HepG2 (cell line): Measurements from ENCODE around the gene SNX2. TPM values are rescaled to one million over a fixed set of nuclear protein-coding genes. Genes with fewer than 3 reads are reported as not detected.

Source experiments
- AHDC1 ChIP-seq: sonication (generic); formaldehyde crosslinking; IDR thresholded peaks from 2 replicates; pipeline ENCODE4 v1.5.1; 2020; ENCODE audit warnings: mild to moderate bottlenecking, missing genetic modification reagents, borderline replicate concordance
- HNF4A ChIP-seq: sonication (generic); formaldehyde crosslinking; IDR thresholded peaks from 2 replicates; pipeline ENCODE4 v1.4.0; 2020; ENCODE audit warnings: missing genetic modification reagents
- KLF11 ChIP-seq: IDR thresholded peaks from 2 replicates; pipeline ENCODE4 v1.6.1; 2016; ENCODE audit warnings: missing compliant biosample characterization
- KLF6 ChIP-seq: IDR thresholded peaks from 2 replicates; pipeline ENCODE4 v1.8.0; 2016; ENCODE audit warnings: missing biosample characterization, missing genetic modification reagents
- MLLT10 ChIP-seq: sonication (generic); formaldehyde crosslinking; IDR thresholded peaks from 2 replicates; pipeline ENCODE4 v1.4.0; 2020; ENCODE audit warnings: missing genetic modification reagents
- NPAS2 ChIP-seq: sonication (generic); formaldehyde crosslinking; IDR thresholded peaks from 2 replicates; pipeline ENCODE4 v1.8.0; 2022; ENCODE audit warnings: mild to moderate bottlenecking, missing genetic modification reagents, borderline replicate concordance
- NR0B2 ChIP-seq: sonication (generic); formaldehyde crosslinking; IDR thresholded peaks from 2 replicates; pipeline ENCODE4 v1.4.0; 2020; ENCODE audit warnings: mild to moderate bottlenecking, missing genetic modification reagents
- NR2F1 ChIP-seq, 2 experiments: fragments of 450-650 bp in 1 of 2; formaldehyde crosslinking in 1 of 2; IDR thresholded peaks; 2 replicates each; pipeline versions ENCODE4 v1.5.0 to v1.6.1; 2016 to 2020; ENCODE audit warnings: mild to moderate bottlenecking in 1 of 2, missing compliant biosample characterization in 1 of 2, missing genetic modification reagents in 1 of 2, moderate library complexity in 1 of 2
- NR2F6 ChIP-seq, 2 experiments: IDR thresholded peaks; 2 replicates each; pipeline ENCODE4 v1.6.1; 2016; ENCODE audit warnings: antibody characterized with exemption in 1 of 2, mild to moderate bottlenecking in 1 of 2
- TFDP1 ChIP-seq: IDR thresholded peaks from 2 replicates; pipeline ENCODE4 v1.6.1; 2016; ENCODE audit warnings: missing compliant biosample characterization, missing genetic modification reagents, borderline replicate concordance
- ZFP62 ChIP-seq: sonication (generic); formaldehyde crosslinking; IDR thresholded peaks from 2 replicates; pipeline ENCODE4 v1.4.0; 2020; ENCODE audit warnings: missing genetic modification reagents
- ZNF230 ChIP-seq: sonication (generic); formaldehyde crosslinking; IDR thresholded peaks from 2 replicates; pipeline ENCODE4 v1.4.0; 2020; ENCODE audit warnings: mild to moderate bottlenecking, missing genetic modification reagents
- ZNF331 ChIP-seq: sonication (generic); formaldehyde crosslinking; IDR thresholded peaks from 2 replicates; pipeline ENCODE4 v1.4.0; 2020; ENCODE audit warnings: missing genetic modification reagents
- ZNF33A ChIP-seq: sonication (generic); formaldehyde crosslinking; IDR thresholded peaks from 2 replicates; pipeline ENCODE4 v1.5.1; 2020; ENCODE audit warnings: missing genetic modification reagents, mild to moderate bottlenecking, moderate library complexity, borderline replicate concordance
- ZNF441 ChIP-seq: sonication (generic); formaldehyde crosslinking; IDR thresholded peaks from 2 replicates; pipeline ENCODE4 v1.7.0; 2021; ENCODE audit warnings: missing genetic modification reagents, borderline replicate concordance
- ZNF547 ChIP-seq: sonication (generic); formaldehyde crosslinking; IDR thresholded peaks from 2 replicates; pipeline ENCODE4 v1.5.1; 2020; ENCODE audit warnings: mild to moderate bottlenecking, missing genetic modification reagents
- ZNF614 ChIP-seq: IDR thresholded peaks from 2 replicates; pipeline ENCODE4 v1.6.1; 2018; ENCODE audit warnings: missing biosample characterization, missing genetic modification reagents, inconsistent platforms, borderline replicate concordance
- polyA plus RNA-seq, 8 experiments: library from polyadenylated mRNA; depleted of rRNA in 3 of 8; stranded (reverse) in 7 of 8; unstranded in 1 of 8; fragments of >200 nt; fragmentation: Illumina TruSeq in 4 of 8; extraction: Trizol in 4 of 8; gene quantifications; 2 replicates each; pipeline versions ENCODE4 v1.2.1 to v1.2.3, GENCODE V29; 2011 to 2016; ENCODE audit warnings: low read depth in 4 of 8, missing spikeins in 1 of 8, mixed read lengths in 1 of 8; ENCODE audit not compliant: insufficient read depth in 1 of 8
- total RNA-seq, 5 experiments: library from RNA; depleted of rRNA; stranded (reverse); fragments of >200 nt; fragmentation: Illumina TruSeq; extraction: Trizol; gene quantifications; 2 replicates each; pipeline ENCODE4 v1.2.3, GENCODE V29; 2016; ENCODE audit warnings: low read depth in 1 of 5
- TF ChIP-seq, protein P1 (sequence below): IDR thresholded peaks from 2 replicates; pipeline ENCODE4 v1.6.1; 2012; ENCODE audit warnings: low read length, improper control_type of control experiment

The SNX2 gene
- total and polyA plus RNA-seq, 2 of the 13 experiments (the other 11 are each of a cell fraction or from before 2014, with no cell fraction given): 26.4 to 78.8 TPM

GRCh38 chr5:122844136-122844909 lies 69.4 kb downstream of the SNX2 start (continued):
- 0 out of 2 replicates have a peak, but pooled peaks have one; percentile 60 for TF ChIP-seq AHDC1
- no peak for TF ChIP-seq NPAS2 (CRISPR knock-in tag)
- TF ChIP-seq ZNF230 (CRISPR knock-in tag): 0 out of 2 replicates have a peak, but pooled peaks have one; percentile 3
- 0 out of 2 replicates have a peak, but pooled peaks have one; percentile 14 for TF ChIP-seq KLF11 (CRISPR knock-in tag)
- TF ChIP-seq MLLT10 (CRISPR knock-in tag): no peak
- peak; percentile 41; the same call in 1 of the 2 replicates for TF ChIP-seq ZNF614 (CRISPR knock-in tag)
- peak; percentile 48 for TF ChIP-seq NR2F6 (IDR thresholded peaks at IDR 0.05)
- peak; percentile 51; the same call in 1 of the 2 replicates for TF ChIP-seq NR2F6 (CRISPR knock-in tag; IDR thresholded peaks at IDR 0.05)
- peak; percentile 0; the same call in 1 of the 2 replicates for TF ChIP-seq TFDP1 (CRISPR knock-in tag)
- peak; percentile 8; the same call in 1 of the 2 replicates for TF ChIP-seq ZNF331
- 0 out of 2 replicates have a peak, but pooled peaks have one; percentile 13 for TF ChIP-seq ZNF547
- TF ChIP-seq HNF4A (CRISPR knock-in tag): peak; percentile 50
- TF ChIP-seq KLF6 (CRISPR knock-in tag): no peak
- TF ChIP-seq, protein P1, sequence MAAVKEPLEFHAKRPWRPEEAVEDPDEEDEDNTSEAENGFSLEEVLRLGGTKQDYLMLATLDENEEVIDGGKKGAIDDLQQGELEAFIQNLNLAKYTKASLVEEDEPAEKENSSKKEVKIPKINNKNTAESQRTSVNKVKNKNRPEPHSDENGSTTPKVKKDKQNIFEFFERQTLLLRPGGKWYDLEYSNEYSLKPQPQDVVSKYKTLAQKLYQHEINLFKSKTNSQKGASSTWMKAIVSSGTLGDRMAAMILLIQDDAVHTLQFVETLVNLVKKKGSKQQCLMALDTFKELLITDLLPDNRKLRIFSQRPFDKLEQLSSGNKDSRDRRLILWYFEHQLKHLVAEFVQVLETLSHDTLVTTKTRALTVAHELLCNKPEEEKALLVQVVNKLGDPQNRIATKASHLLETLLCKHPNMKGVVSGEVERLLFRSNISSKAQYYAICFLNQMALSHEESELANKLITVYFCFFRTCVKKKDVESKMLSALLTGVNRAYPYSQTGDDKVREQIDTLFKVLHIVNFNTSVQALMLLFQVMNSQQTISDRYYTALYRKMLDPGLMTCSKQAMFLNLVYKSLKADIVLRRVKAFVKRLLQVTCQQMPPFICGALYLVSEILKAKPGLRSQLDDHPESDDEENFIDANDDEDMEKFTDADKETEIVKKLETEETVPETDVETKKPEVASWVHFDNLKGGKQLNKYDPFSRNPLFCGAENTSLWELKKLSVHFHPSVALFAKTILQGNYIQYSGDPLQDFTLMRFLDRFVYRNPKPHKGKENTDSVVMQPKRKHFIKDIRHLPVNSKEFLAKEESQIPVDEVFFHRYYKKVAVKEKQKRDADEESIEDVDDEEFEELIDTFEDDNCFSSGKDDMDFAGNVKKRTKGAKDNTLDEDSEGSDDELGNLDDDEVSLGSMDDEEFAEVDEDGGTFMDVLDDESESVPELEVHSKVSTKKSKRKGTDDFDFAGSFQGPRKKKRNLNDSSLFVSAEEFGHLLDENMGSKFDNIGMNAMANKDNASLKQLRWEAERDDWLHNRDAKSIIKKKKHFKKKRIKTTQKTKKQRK: no peak
- TF ChIP-seq ZFP62 (CRISPR knock-in tag): no peak
- no peak for TF ChIP-seq ZNF33A (CRISPR knock-in tag)
- no peak for TF ChIP-seq NR0B2
- peak; percentile 69; the same call in 1 of the 2 replicates for TF ChIP-seq ZNF441 (CRISPR knock-in tag)
- peak; percentile 59 to 69; a peak in 3 of 4 replicates for TF ChIP-seq NR2F1 (CRISPR knock-in tag; IDR thresholded peaks at IDR 0.05)
